A549 (cell line): Measurements from ENCODE around the gene RAPGEF4. TPM values are rescaled to one million over a fixed set of nuclear protein-coding genes. Genes with fewer than 3 reads are reported as not detected.

Source experiments
- ATAC-seq, 2 experiments: fragments of 200-7000 bp in 1 of 2; fragments of >200 bp in 1 of 2; cut with Nextera tagmentation in 1 of 2; cut with Tn5 transposase in 1 of 2; 3 replicates each; pipeline versions ENCODE4 v1.8.0 to v1.9.1; 2018 to 2020; ENCODE audit warnings: mild to moderate bottlenecking in 1 of 2, moderate library complexity in 1 of 2
- CTCF ChIA-PET: fragments of 300-600 bp; sonication (Branson Sonifier 250); formaldehyde crosslinking; extraction: SDS; loops from one replicate; lab custom pipeline; 2021; ENCODE audit warnings: antibody characterized with exemption, inconsistent platforms; lab: Yijun Ruan, JAX
- POLR2A ChIA-PET: fragments of 350-600 bp; formaldehyde crosslinking; extraction: SDS; loops from one replicate; lab custom pipeline; 2021; ENCODE audit warnings: antibody characterized with exemption, inconsistent platforms; lab: Yijun Ruan, JAX
- DNase-seq, 2 experiments: peaks; one replicate each; pipeline versions ENCODE4 v3.0.0 to v3.0.0-alpha.2; 2011 to 2016; ENCODE audit warnings: low read depth in 1 of 2, low spot score in 1 of 2
- FAIRE-seq: peaks from 2 replicates; lab custom pipeline; 2011; peaks lifted over from hg19 to GRCh38; lab: Jason Lieb, UNC
- H3K27ac ChIP-seq, 2 experiments: fragments of >200 bp; sonication (Bioruptor Twin); formaldehyde crosslinking; 3 replicates each; pipeline ENCODE4 v1.5.1; 2016 to 2017
- H3K4me1 ChIP-seq: fragments of >200 bp; sonication (Bioruptor Twin); formaldehyde crosslinking; 3 replicates; pipeline ENCODE4 v1.6.1; 2016
- H3K4me2 ChIP-seq: fragments of >200 bp; sonication (Bioruptor Twin); formaldehyde crosslinking; 3 replicates; pipeline ENCODE4 v1.6.1; 2016
- H3K4me3 ChIP-seq: fragments of >200 bp; sonication (Bioruptor Twin); formaldehyde crosslinking; 3 replicates; pipeline ENCODE4 v1.5.1; 2016
- H3K9me3 ChIP-seq: fragments of >200 bp; sonication (Bioruptor Twin); formaldehyde crosslinking; 3 replicates; pipeline ENCODE4 v1.6.1; 2016
- CEBPB ChIP-seq, 2 experiments: fragments of >200 bp in 1 of 2; sonication (Bioruptor Twin) in 1 of 2; formaldehyde crosslinking in 1 of 2; IDR thresholded peaks; 2 replicates each; pipeline ENCODE4 v1.6.1; 2012 to 2016
- CHD2 ChIP-seq: fragments of 150-350 bp; IDR thresholded peaks from 2 replicates; pipeline ENCODE4 v1.6.1; 2014; ENCODE audit warnings: low read length; ENCODE audit not compliant: partially characterized antibody
- EHMT2 ChIP-seq: fragments of 200-600 bp; sonication (generic); IDR thresholded peaks from 2 replicates; pipeline ENCODE4 v1.6.1; 2016; ENCODE audit warnings: antibody characterized with exemption, low read depth, mild to moderate bottlenecking, moderate library complexity
- FOSB ChIP-seq: fragments of 250-450 bp; sonication (Bioruptor Pico); IDR thresholded peaks from 2 replicates; pipeline ENCODE4 v1.5.0; 2020; ENCODE audit warnings: mild to moderate bottlenecking, moderate library complexity
- HOXB5 ChIP-seq: fragments of 250-450 bp; sonication (Bioruptor Pico); IDR thresholded peaks from 2 replicates; pipeline ENCODE4 v1.5.0; 2020; ENCODE audit warnings: mild to moderate bottlenecking, moderate library complexity
- JUN ChIP-seq, 2 experiments: fragments of >200 bp; sonication (Bioruptor Twin); formaldehyde crosslinking; IDR thresholded peaks; 2 replicates in 1 of 2; 3 replicates in 1 of 2; pipeline ENCODE4 v1.6.1; 2016 to 2017
- MAZ ChIP-seq: fragments of 150-350 bp; IDR thresholded peaks from 2 replicates; pipeline ENCODE4 v1.6.1; 2014; ENCODE audit warnings: antibody characterized with exemption, low read depth, low read length, borderline replicate concordance
- MYC ChIP-seq: IDR thresholded peaks from 2 replicates; pipeline ENCODE4 v1.6.1; 2012; ENCODE audit warnings: mild to moderate bottlenecking, inconsistent platforms, low read length, improper control_type of control experiment, borderline replicate concordance
- NPAS2 ChIP-seq: fragments of 250-450 bp; sonication (Bioruptor Pico); IDR thresholded peaks from 2 replicates; pipeline ENCODE4 v1.8.0; 2022; ENCODE audit warnings: mild to moderate bottlenecking, moderate library complexity, borderline replicate concordance
- NR3C1 ChIP-seq: fragments of >200 bp; sonication (Bioruptor Twin); formaldehyde crosslinking; IDR thresholded peaks from 3 replicates; pipeline ENCODE4 v1.6.1; 2017
- RFX5 ChIP-seq: fragments of 450-650 bp; IDR thresholded peaks from 2 replicates; pipeline ENCODE4 v1.7.1; 2014; ENCODE audit warnings: antibody characterized with exemption, mild to moderate bottlenecking, moderate library complexity
- RNF2 ChIP-seq: fragments of 200-600 bp; sonication (generic); IDR thresholded peaks from 2 replicates; pipeline ENCODE4 v1.6.1; 2016; ENCODE audit warnings: low read depth, mild to moderate bottlenecking, antibody characterized with exemption, moderate library complexity, borderline replicate concordance
- SREBF2 ChIP-seq: fragments of 450-650 bp; IDR thresholded peaks from 2 replicates; pipeline ENCODE4 v1.6.1; 2014; ENCODE audit warnings: mild to moderate bottlenecking, moderate library complexity
- TP53 ChIP-seq: fragments of 250-450 bp; sonication (Bioruptor Pico); IDR thresholded peaks from 2 replicates; pipeline ENCODE4 v1.5.0; 2021; ENCODE audit warnings: mild to moderate bottlenecking, moderate library complexity
- ZC3H11A ChIP-seq: fragments of 450-650 bp; IDR thresholded peaks from 2 replicates; pipeline ENCODE4 v1.6.1; 2014; ENCODE audit warnings: antibody characterized with exemption, mild to moderate bottlenecking
- ZFP36 ChIP-seq: fragments of 450-650 bp; IDR thresholded peaks from 2 replicates; pipeline ENCODE4 v1.6.1; 2014; ENCODE audit warnings: borderline replicate concordance; ENCODE audit not compliant: partially characterized antibody
- ZSCAN20 ChIP-seq: fragments of 250-450 bp; sonication (Bioruptor Pico); IDR thresholded peaks from 2 replicates; pipeline ENCODE4 v1.8.0; 2022; ENCODE audit warnings: mild to moderate bottlenecking, moderate library complexity
- WGBS: methylation state at CpG from one replicate; pipeline ENCODE4 v1.1.6; 2017; ENCODE audit errors: missing lambda C conversion rate; 5-methylcytosine and 5-hydroxymethylcytosine counted together
- polyA plus RNA-seq, 4 experiments: library from polyadenylated mRNA; depleted of rRNA in 3 of 4; stranded (reverse); fragments of >200 nt; fragmentation: RNase III in 1 of 4; extraction: RNeasy Plus Mini Kit Qiagen cat#74134 plus additional on column Dnase treatment in 1 of 4; gene quantifications; 2 replicates in 3 of 4; 3 replicates in 1 of 4; pipeline ENCODE4 v1.2.3, GENCODE V29; 2011 to 2017
- TF ChIP-seq, protein P1 (sequence below): fragments of 250-450 bp; sonication (Bioruptor Pico); IDR thresholded peaks from 2 replicates; pipeline ENCODE4 v1.5.0; 2021; ENCODE audit warnings: mild to moderate bottlenecking, moderate library complexity, borderline replicate concordance
- TF ChIP-seq, protein P2 (sequence below): fragments of 200-600 bp; sonication (generic); IDR thresholded peaks from 2 replicates; pipeline ENCODE4 v1.6.1; 2016; ENCODE audit warnings: antibody characterized with exemption, mild to moderate bottlenecking, moderate library complexity
- TF ChIP-seq, protein P3 (sequence below): fragments of >200 bp; sonication (Bioruptor Twin); formaldehyde crosslinking; IDR thresholded peaks from 3 replicates; pipeline ENCODE4 v1.6.1; 2016

Gene RAPGEF4
- polyA plus RNA-seq, 2 of the 4 experiments (the other 2 are of a cell fraction): 0.18 to 1.1 TPM

- TF ChIP-seq, protein P1, sequence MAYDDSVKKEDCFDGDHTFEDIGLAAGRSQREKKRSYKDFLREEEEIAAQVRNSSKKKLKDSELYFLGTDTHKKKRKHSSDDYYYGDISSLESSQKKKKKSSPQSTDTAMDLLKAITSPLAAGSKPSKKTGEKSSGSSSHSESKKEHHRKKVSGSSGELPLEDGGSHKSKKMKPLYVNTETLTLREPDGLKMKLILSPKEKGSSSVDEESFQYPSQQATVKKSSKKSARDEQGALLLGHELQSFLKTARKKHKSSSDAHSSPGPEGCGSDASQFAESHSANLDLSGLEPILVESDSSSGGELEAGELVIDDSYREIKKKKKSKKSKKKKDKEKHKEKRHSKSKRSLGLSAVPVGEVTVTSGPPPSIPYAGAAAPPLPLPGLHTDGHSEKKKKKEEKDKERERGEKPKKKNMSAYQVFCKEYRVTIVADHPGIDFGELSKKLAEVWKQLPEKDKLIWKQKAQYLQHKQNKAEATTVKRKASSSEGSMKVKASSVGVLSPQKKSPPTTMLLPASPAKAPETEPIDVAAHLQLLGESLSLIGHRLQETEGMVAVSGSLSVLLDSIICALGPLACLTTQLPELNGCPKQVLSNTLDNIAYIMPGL (CRISPR knock-in tag): no peak
- TF ChIP-seq JUN (IDR thresholded peaks at IDR 0.05): no peak
- TF ChIP-seq MAZ: no peak
- TF ChIP-seq MYC: no peak
- no peak for TF ChIP-seq RNF2
- TF ChIP-seq, all 56 proteins: peak for 0
Observed at GRCh38 chr2:173043897-173044519, 308.4 kb downstream of the RAPGEF4 start (continued).

- Histone ChIP-seq H3K9me3 (no peaks in the 10 kb centered on the region), H3K4me3 (no peak overlapping the region), H3K4me2 (no peak overlapping the region), H3K4me1 (peaks cover 29% of the 10 kb centered on the region)
- ATAC-seq: no peak
- WGBS: 83% methylated on average over 10 of the region's 10 CpGs
- POLR2A ChIA-PET: no interaction called here
- TF ChIP-seq ZSCAN20 (no peak), JUN (IDR thresholded peaks at IDR 0.05) (no peak), TP53 (CRISPR knock-in tag) (no peak), ZFP36 (no peak), FOSB (CRISPR knock-in tag) (no peak), ZC3H11A (no peak), NPAS2 (CRISPR knock-in tag) (no peak), RFX5 (no peak), SREBF2 (no peak), CEBPB (IDR thresholded peaks at IDR 0.05) (no peak)
- TF ChIP-seq, protein P2, sequence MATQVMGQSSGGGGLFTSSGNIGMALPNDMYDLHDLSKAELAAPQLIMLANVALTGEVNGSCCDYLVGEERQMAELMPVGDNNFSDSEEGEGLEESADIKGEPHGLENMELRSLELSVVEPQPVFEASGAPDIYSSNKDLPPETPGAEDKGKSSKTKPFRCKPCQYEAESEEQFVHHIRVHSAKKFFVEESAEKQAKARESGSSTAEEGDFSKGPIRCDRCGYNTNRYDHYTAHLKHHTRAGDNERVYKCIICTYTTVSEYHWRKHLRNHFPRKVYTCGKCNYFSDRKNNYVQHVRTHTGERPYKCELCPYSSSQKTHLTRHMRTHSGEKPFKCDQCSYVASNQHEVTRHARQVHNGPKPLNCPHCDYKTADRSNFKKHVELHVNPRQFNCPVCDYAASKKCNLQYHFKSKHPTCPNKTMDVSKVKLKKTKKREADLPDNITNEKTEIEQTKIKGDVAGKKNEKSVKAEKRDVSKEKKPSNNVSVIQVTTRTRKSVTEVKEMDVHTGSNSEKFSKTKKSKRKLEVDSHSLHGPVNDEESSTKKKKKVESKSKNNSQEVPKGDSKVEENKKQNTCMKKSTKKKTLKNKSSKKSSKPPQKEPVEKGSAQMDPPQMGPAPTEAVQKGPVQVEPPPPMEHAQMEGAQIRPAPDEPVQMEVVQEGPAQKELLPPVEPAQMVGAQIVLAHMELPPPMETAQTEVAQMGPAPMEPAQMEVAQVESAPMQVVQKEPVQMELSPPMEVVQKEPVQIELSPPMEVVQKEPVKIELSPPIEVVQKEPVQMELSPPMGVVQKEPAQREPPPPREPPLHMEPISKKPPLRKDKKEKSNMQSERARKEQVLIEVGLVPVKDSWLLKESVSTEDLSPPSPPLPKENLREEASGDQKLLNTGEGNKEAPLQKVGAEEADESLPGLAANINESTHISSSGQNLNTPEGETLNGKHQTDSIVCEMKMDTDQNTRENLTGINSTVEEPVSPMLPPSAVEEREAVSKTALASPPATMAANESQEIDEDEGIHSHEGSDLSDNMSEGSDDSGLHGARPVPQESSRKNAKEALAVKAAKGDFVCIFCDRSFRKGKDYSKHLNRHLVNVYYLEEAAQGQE: no peak
- TF ChIP-seq, protein P3, sequence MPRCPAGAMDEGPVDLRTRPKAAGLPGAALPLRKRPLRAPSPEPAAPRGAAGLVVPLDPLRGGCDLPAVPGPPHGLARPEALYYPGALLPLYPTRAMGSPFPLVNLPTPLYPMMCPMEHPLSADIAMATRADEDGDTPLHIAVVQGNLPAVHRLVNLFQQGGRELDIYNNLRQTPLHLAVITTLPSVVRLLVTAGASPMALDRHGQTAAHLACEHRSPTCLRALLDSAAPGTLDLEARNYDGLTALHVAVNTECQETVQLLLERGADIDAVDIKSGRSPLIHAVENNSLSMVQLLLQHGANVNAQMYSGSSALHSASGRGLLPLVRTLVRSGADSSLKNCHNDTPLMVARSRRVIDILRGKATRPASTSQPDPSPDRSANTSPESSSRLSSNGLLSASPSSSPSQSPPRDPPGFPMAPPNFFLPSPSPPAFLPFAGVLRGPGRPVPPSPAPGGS: no peak
- TF ChIP-seq, all 56 proteins: peak for 0
- FAIRE-seq (no peak), DNase-seq (no peak)
- CTCF ChIA-PET: interaction anchor here (0.6 to 2.6 kb wide), 9 partner anchors 9 to 46 kb away, joined by 3 to 18 read pairs (median 4); no protein-coding TSS in a partner anchor
- H3K27ac ChIP-seq: peak overlapping the region; percentile 3 to 59; a peak in 4 of 6 replicates
Observed at GRCh38 chr2:173044686-173045085, 309.0 kb downstream of the RAPGEF4 start.

- TF ChIP-seq NR3C1: no peak
- TF ChIP-seq SREBF2: no peak
- no peak for TF ChIP-seq ZFP36
- no peak for TF ChIP-seq EHMT2
- TF ChIP-seq CHD2: no peak
- TF ChIP-seq ZC3H11A: no peak
- no peak for TF ChIP-seq HOXB5 (CRISPR knock-in tag)
Observed at GRCh38 chr2:173045181-173045580, 309.5 kb downstream of the RAPGEF4 start.

More at GRCh38 chr2:173045181-173045580, 309.5 kb downstream of the RAPGEF4 start:
- POLR2A ChIA-PET: no interaction called here
- WGBS: 96% methylated on average over 2 of the region's 2 CpGs
- Histone ChIP-seq H3K4me2 (peak overlapping the region; percentile 31; the same call in 1 of the 3 replicates), H3K4me1 (peaks cover 34% of the 10 kb centered on the region), H3K9me3 (no peaks in the 10 kb centered on the region), H3K27ac (peak overlapping the region; percentile 3 to 59; a peak in 4 of 6 replicates), H3K4me3 (no peak overlapping the region)
- ATAC-seq (no peak), FAIRE-seq (no peak), DNase-seq (no peak)
- CTCF ChIA-PET: interaction anchor here (0.9 to 2.6 kb wide), 8 partner anchors 11 to 166 kb away, joined by 3 to 18 read pairs (median 4); no protein-coding TSS in a partner anchor
